GM23338 (cell line): ENCODE measurements around the gene B4GALT2. TPM values are rescaled to one million over a fixed set of nuclear protein-coding genes. Genes with fewer than 3 reads are reported as not detected.

Experiments
- ATAC-seq: fragments of 200-7000 bp; cut with Tn5 transposase; 3 replicates; pipeline ENCODE4 v1.9.1; 2020
- DNase-seq: peaks from one replicate; pipeline ENCODE4 v3.0.0-alpha.2; 2015; ENCODE audit warnings: low spot score
- H2AFZ ChIP-seq: fragments of 200-600 bp; sonication (generic); 2 replicates; pipeline ENCODE4 v1.8.0; 2016; ENCODE audit warnings: antibody characterized with exemption, mild to moderate bottlenecking, moderate library complexity
- H3F3A ChIP-seq: fragments of 200-600 bp; sonication (generic); replicated peaks from 2 replicates; pipeline ENCODE4 v1.8.0; 2017; ENCODE audit warnings: antibody characterized with exemption, mixed run types, low read depth
- H3K27ac ChIP-seq: fragments of 200-600 bp; sonication (generic); 2 replicates; pipeline ENCODE4 v1.6.1; 2016; ENCODE audit warnings: low read depth
- H3K27me3 ChIP-seq: fragments of 200-600 bp; sonication (generic); 2 replicates; pipeline ENCODE4 v1.8.0; 2016; ENCODE audit warnings: mild to moderate bottlenecking, mixed run types, moderate library complexity; ENCODE audit not compliant: insufficient read depth
- H3K36me3 ChIP-seq: fragments of 200-600 bp; sonication (generic); 2 replicates; pipeline ENCODE4 v1.8.0; 2016; ENCODE audit warnings: mild to moderate bottlenecking; ENCODE audit not compliant: insufficient read depth
- H3K4me1 ChIP-seq: fragments of 200-600 bp; sonication (generic); 2 replicates; pipeline ENCODE4 v1.8.0; 2016; ENCODE audit warnings: mild to moderate bottlenecking, moderate library complexity; ENCODE audit not compliant: insufficient read depth
- H3K4me2 ChIP-seq: fragments of 200-600 bp; sonication (generic); 2 replicates; pipeline ENCODE4 v1.7.1; 2017; ENCODE audit warnings: mixed run types
- H3K4me3 ChIP-seq: fragments of 200-600 bp; sonication (generic); 2 replicates; pipeline ENCODE4 v1.6.1; 2016; ENCODE audit warnings: mixed run types
- H3K79me2 ChIP-seq: fragments of 200-600 bp; sonication (generic); replicated peaks from 2 replicates; pipeline ENCODE4 v1.8.0; 2017; ENCODE audit warnings: mild to moderate bottlenecking; ENCODE audit not compliant: insufficient read depth
- H3K9me2 ChIP-seq: fragments of 200-600 bp; sonication (generic); 2 replicates; pipeline ENCODE4 v1.8.0; 2017; ENCODE audit not compliant: insufficient read depth
- H4K20me1 ChIP-seq: fragments of 200-600 bp; sonication (generic); replicated peaks from 2 replicates; pipeline ENCODE4 v1.8.0; 2017; ENCODE audit warnings: mild to moderate bottlenecking; ENCODE audit not compliant: insufficient read depth
- H3K27ac Mint-ChIP-seq: 2 replicates; pipeline ENCODE4 v1.8.0; 2020; ENCODE audit warnings: inconsistent platforms, mild to moderate bottlenecking, moderate library complexity, mixed read lengths
- H3K27me3 Mint-ChIP-seq: 3 replicates; pipeline ENCODE4 v1.8.0; 2022; ENCODE audit warnings: low read depth, mild to moderate bottlenecking, moderate library complexity, mixed read lengths, inconsistent platforms; ENCODE audit not compliant: insufficient read depth, poor library complexity
- H3K36me3 Mint-ChIP-seq: 3 replicates; pipeline ENCODE4 v1.8.0; 2021; ENCODE audit warnings: low read depth, mild to moderate bottlenecking, inconsistent platforms, moderate library complexity, mixed read lengths
- H3K4me1 Mint-ChIP-seq: 3 replicates; pipeline ENCODE4 v1.8.0; 2020; ENCODE audit warnings: mild to moderate bottlenecking, inconsistent platforms, mixed read lengths
- H3K4me3 Mint-ChIP-seq: 3 replicates; pipeline ENCODE4 v1.8.0; 2021; ENCODE audit warnings: moderate library complexity, mild to moderate bottlenecking, inconsistent platforms, mixed read lengths
- H3K9me3 Mint-ChIP-seq: 3 replicates; pipeline ENCODE4 v1.8.0; 2020; ENCODE audit warnings: moderate library complexity, mild to moderate bottlenecking, inconsistent platforms, mixed read lengths
- CREB1 ChIP-seq: fragments of 250-450 bp; sonication (Bioruptor Pico); IDR thresholded peaks from 2 replicates; pipeline ENCODE4 v1.5.0; 2020; ENCODE audit warnings: low read depth, mild to moderate bottlenecking, moderate library complexity
- EZH2 ChIP-seq: fragments of 200-600 bp; sonication (generic); IDR thresholded peaks from one replicate; pipeline ENCODE4 v1.8.0; 2017; ENCODE audit warnings: antibody characterized with exemption, mild to moderate bottlenecking, low read depth; ENCODE audit not compliant: unreplicated experiment
- EZH2phosphoT487 ChIP-seq: fragments of 200-600 bp; sonication (generic); IDR thresholded peaks from one replicate; pipeline ENCODE4 v1.8.1; 2018; ENCODE audit warnings: antibody characterized with exemption; ENCODE audit not compliant: unreplicated experiment
- JUNB ChIP-seq: IDR thresholded peaks from one replicate; pipeline ENCODE4 v1.6.1; 2016; ENCODE audit warnings: antibody characterized with exemption; ENCODE audit not compliant: unreplicated experiment
- NANOG ChIP-seq: IDR thresholded peaks from 2 replicates; pipeline ENCODE4 v1.6.1; 2016; ENCODE audit warnings: antibody characterized with exemption, borderline replicate concordance
- POLR2AphosphoS5 ChIP-seq: IDR thresholded peaks from 2 replicates; pipeline ENCODE4 v1.6.1; 2016; ENCODE audit warnings: antibody characterized with exemption, low read depth
- STAT1 ChIP-seq: IDR thresholded peaks from one replicate; pipeline ENCODE4 v1.6.1; 2016; ENCODE audit warnings: antibody characterized with exemption; ENCODE audit not compliant: unreplicated experiment
- ZNF114 ChIP-seq: fragments of 250-450 bp; sonication (Bioruptor Pico); IDR thresholded peaks from 2 replicates; pipeline ENCODE4 v1.5.0; 2020; ENCODE audit warnings: mild to moderate bottlenecking, moderate library complexity
- ZNF331 ChIP-seq: fragments of 250-450 bp; sonication (Bioruptor Pico); IDR thresholded peaks from 2 replicates; pipeline ENCODE4 v1.5.0; 2020; ENCODE audit warnings: low read depth, mild to moderate bottlenecking, moderate library complexity
- polyA plus RNA-seq: library from polyadenylated mRNA; unstranded; fragments of >200 nt; fragmentation: Nextera tagmentation; extraction: Ambion mirVana; gene quantifications from 2 replicates; pipeline ENCODE4 v1.2.1, GENCODE V29; 2016
- total RNA-seq: library from RNA; depleted of rRNA; stranded (reverse); fragments of >200 nt; shearing (Covaris generic); gene quantifications from 2 replicates; pipeline ENCODE4 v1.2.3, GENCODE V29; 2014
- TF ChIP-seq, protein P1 (sequence below), 2 experiments: fragments of 200-600 bp in 1 of 2; sonication (generic) in 1 of 2; conservative IDR thresholded peaks; 2 replicates each; pipeline versions ENCODE4 v1.5.1 to v1.6.1; 2016 to 2017; ENCODE audit warnings: antibody characterized with exemption in 2 of 2, low read depth in 2 of 2, mild to moderate bottlenecking in 2 of 2, moderate library complexity in 1 of 2
- TF ChIP-seq, protein P2 (sequence below): IDR thresholded peaks from one replicate; pipeline ENCODE4 v1.6.1; 2018; ENCODE audit warnings: antibody characterized with exemption; ENCODE audit not compliant: unreplicated experiment
- TF ChIP-seq, protein P3 (sequence below): fragments of 250-450 bp; sonication (Bioruptor Pico); IDR thresholded peaks from 2 replicates; pipeline ENCODE4 v1.5.0; 2020; ENCODE audit warnings: mild to moderate bottlenecking, moderate library complexity
- TF ChIP-seq, protein P4 (sequence below): IDR thresholded peaks from 2 replicates; pipeline ENCODE4 v1.6.1; 2016; ENCODE audit warnings: antibody characterized with exemption

B4GALT2 gene
- total and polyA plus RNA-seq, 2 experiments from 2014 or later = 22.4 to 63.1 TPM

DNA sequence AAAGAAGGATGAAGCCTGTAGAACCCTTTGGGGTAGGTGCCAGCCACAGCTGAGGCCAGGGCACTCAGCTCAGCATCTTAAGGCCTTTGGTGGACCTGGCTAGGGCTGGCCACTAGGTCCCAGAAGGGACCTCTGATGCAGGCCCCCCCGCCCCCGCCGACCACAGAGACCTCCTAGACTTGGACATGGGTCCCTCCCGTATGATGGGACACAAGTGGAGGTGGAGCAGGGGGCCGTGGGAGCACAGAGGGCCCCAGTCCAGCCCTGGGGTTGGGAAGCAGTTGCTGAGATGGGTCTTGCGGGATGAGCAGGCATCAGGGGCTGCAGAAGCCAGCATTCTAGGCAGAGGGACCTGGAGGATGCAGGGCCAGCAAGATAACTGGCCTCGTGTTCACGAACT, 3.2 kb downstream of the B4GALT2 start:
- TF ChIP-seq POLR2AphosphoS5 = no peak
- TF ChIP-seq EZH2phosphoT487 = no peak
- TF ChIP-seq ZNF114 (CRISPR knock-in tag) = no peak
- no peak for TF ChIP-seq NANOG
- TF ChIP-seq, protein P1, sequence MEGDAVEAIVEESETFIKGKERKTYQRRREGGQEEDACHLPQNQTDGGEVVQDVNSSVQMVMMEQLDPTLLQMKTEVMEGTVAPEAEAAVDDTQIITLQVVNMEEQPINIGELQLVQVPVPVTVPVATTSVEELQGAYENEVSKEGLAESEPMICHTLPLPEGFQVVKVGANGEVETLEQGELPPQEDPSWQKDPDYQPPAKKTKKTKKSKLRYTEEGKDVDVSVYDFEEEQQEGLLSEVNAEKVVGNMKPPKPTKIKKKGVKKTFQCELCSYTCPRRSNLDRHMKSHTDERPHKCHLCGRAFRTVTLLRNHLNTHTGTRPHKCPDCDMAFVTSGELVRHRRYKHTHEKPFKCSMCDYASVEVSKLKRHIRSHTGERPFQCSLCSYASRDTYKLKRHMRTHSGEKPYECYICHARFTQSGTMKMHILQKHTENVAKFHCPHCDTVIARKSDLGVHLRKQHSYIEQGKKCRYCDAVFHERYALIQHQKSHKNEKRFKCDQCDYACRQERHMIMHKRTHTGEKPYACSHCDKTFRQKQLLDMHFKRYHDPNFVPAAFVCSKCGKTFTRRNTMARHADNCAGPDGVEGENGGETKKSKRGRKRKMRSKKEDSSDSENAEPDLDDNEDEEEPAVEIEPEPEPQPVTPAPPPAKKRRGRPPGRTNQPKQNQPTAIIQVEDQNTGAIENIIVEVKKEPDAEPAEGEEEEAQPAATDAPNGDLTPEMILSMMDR (conservative IDR thresholded peaks at IDR 0.05; ENCODE audit: low read depth in 2 of 2) = no peak
- no peak for TF ChIP-seq CREB1 (CRISPR knock-in tag)
- no peak for TF ChIP-seq EZH2
- TF ChIP-seq ZNF331 (CRISPR knock-in tag) = no peak
- TF ChIP-seq, protein P2, sequence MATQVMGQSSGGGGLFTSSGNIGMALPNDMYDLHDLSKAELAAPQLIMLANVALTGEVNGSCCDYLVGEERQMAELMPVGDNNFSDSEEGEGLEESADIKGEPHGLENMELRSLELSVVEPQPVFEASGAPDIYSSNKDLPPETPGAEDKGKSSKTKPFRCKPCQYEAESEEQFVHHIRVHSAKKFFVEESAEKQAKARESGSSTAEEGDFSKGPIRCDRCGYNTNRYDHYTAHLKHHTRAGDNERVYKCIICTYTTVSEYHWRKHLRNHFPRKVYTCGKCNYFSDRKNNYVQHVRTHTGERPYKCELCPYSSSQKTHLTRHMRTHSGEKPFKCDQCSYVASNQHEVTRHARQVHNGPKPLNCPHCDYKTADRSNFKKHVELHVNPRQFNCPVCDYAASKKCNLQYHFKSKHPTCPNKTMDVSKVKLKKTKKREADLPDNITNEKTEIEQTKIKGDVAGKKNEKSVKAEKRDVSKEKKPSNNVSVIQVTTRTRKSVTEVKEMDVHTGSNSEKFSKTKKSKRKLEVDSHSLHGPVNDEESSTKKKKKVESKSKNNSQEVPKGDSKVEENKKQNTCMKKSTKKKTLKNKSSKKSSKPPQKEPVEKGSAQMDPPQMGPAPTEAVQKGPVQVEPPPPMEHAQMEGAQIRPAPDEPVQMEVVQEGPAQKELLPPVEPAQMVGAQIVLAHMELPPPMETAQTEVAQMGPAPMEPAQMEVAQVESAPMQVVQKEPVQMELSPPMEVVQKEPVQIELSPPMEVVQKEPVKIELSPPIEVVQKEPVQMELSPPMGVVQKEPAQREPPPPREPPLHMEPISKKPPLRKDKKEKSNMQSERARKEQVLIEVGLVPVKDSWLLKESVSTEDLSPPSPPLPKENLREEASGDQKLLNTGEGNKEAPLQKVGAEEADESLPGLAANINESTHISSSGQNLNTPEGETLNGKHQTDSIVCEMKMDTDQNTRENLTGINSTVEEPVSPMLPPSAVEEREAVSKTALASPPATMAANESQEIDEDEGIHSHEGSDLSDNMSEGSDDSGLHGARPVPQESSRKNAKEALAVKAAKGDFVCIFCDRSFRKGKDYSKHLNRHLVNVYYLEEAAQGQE = no peak
- no peak for TF ChIP-seq JUNB
- TF ChIP-seq, protein P3, sequence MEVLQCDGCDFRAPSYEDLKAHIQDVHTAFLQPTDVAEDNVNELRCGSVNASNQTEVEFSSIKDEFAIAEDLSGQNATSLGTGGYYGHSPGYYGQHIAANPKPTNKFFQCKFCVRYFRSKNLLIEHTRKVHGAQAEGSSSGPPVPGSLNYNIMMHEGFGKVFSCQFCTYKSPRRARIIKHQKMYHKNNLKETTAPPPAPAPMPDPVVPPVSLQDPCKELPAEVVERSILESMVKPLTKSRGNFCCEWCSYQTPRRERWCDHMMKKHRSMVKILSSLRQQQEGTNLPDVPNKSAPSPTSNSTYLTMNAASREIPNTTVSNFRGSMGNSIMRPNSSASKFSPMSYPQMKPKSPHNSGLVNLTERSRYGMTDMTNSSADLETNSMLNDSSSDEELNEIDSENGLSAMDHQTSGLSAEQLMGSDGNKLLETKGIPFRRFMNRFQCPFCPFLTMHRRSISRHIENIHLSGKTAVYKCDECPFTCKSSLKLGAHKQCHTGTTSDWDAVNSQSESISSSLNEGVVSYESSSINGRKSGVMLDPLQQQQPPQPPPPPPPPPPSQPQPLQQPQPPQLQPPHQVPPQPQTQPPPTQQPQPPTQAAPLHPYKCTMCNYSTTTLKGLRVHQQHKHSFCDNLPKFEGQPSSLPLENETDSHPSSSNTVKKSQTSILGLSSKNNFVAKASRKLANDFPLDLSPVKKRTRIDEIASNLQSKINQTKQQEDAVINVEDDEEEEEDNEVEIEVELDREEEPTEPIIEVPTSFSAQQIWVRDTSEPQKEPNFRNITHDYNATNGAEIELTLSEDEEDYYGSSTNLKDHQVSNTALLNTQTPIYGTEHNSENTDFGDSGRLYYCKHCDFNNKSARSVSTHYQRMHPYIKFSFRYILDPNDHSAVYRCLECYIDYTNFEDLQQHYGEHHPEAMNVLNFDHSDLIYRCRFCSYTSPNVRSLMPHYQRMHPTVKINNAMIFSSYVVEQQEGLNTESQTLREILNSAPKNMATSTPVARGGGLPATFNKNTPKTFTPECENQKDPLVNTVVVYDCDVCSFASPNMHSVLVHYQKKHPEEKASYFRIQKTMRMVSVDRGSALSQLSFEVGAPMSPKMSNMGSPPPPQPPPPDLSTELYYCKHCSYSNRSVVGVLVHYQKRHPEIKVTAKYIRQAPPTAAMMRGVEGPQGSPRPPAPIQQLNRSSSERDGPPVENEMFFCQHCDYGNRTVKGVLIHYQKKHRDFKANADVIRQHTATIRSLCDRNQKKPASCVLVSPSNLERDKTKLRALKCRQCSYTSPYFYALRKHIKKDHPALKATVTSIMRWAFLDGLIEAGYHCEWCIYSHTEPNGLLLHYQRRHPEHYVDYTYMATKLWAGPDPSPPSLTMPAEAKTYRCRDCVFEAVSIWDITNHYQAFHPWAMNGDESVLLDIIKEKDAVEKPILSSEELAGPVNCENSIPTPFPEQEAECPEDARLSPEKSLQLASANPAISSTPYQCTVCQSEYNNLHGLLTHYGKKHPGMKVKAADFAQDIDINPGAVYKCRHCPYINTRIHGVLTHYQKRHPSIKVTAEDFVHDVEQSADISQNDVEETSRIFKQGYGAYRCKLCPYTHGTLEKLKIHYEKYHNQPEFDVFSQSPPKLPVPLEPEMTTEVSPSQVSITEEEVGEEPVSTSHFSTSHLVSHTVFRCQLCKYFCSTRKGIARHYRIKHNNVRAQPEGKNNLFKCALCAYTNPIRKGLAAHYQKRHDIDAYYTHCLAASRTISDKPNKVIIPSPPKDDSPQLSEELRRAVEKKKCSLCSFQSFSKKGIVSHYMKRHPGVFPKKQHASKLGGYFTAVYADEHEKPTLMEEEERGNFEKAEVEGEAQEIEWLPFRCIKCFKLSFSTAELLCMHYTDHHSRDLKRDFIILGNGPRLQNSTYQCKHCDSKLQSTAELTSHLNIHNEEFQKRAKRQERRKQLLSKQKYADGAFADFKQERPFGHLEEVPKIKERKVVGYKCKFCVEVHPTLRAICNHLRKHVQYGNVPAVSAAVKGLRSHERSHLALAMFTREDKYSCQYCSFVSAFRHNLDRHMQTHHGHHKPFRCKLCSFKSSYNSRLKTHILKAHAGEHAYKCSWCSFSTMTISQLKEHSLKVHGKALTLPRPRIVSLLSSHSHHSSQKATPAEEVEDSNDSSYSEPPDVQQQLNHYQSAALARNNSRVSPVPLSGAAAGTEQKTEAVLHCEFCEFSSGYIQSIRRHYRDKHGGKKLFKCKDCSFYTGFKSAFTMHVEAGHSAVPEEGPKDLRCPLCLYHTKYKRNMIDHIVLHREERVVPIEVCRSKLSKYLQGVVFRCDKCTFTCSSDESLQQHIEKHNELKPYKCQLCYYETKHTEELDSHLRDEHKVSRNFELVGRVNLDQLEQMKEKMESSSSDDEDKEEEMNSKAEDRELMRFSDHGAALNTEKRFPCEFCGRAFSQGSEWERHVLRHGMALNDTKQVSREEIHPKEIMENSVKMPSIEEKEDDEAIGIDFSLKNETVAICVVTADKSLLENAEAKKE = no peak
- no peak for TF ChIP-seq STAT1
- TF ChIP-seq, protein P4, sequence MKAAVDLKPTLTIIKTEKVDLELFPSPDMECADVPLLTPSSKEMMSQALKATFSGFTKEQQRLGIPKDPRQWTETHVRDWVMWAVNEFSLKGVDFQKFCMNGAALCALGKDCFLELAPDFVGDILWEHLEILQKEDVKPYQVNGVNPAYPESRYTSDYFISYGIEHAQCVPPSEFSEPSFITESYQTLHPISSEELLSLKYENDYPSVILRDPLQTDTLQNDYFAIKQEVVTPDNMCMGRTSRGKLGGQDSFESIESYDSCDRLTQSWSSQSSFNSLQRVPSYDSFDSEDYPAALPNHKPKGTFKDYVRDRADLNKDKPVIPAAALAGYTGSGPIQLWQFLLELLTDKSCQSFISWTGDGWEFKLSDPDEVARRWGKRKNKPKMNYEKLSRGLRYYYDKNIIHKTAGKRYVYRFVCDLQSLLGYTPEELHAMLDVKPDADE = no peak
- H3K4me1 ChIP-seq = peaks cover 10% of the 10 kb centered on the region; the same call in 1 of the 2 replicates
- no peak overlapping the region for H3K4me3 ChIP-seq
- peaks cover 5% of the 10 kb centered on the region for H4K20me1 ChIP-seq
- H3K36me3 ChIP-seq = 0 out of 2 replicates have a peak, but pooled peaks cover 2% of the 10 kb centered on the region
- no peak overlapping the region for H3K27ac ChIP-seq
- H3K36me3 Mint-ChIP-seq = peaks cover 48% of the 10 kb centered on the region
- peaks cover 19% of the 10 kb centered on the region; the same call in 1 of the 2 replicates for H3F3A ChIP-seq
- H2AFZ ChIP-seq = no peak overlapping the region
- ATAC-seq = no peak
- peaks cover 25% of the 10 kb centered on the region for H3K4me1 Mint-ChIP-seq
- H3K4me3 Mint-ChIP-seq = no peak overlapping the region; the same call in 2 of the 3 replicates
- H3K27me3 Mint-ChIP-seq = peaks cover 30% of the 10 kb centered on the region
- H3K9me2 ChIP-seq = no peaks in the 10 kb centered on the region
- H3K4me2 ChIP-seq = no peak overlapping the region
- H3K27me3 ChIP-seq = no peaks in the 10 kb centered on the region
- no peak overlapping the region for H3K27ac Mint-ChIP-seq
- H3K9me3 Mint-ChIP-seq = no peaks in the 10 kb centered on the region
- no peak for DNase-seq
- peaks cover 8% of the 10 kb centered on the region; the same call in 1 of the 2 replicates for H3K79me2 ChIP-seq
